ENCODE results near the gene CPSF6.

- no peak for TF ChIP-seq CTCF (conservative IDR thresholded peaks at IDR 0.05 in 1 of 2, IDR thresholded peaks at IDR 0.05 in 1 of 2; ENCODE audit: extremely low read depth in 1 of 2, insufficient read depth in 1 of 2, low read depth in 1 of 2, low read length in 2 of 2)
- TF ChIP-seq EZH2 (IDR thresholded peaks at IDR 0.05; ENCODE audit: borderline replicate concordance, low read length), result no peak
These were observed 2.2 kb downstream of the CPSF6 start for GRCh38 chr12:69241438-69242092.
